UCSD-AML1 (cell line): ENCODE results near the gene KCNMA1.
A peak's percentile ranks its signal among the peaks of the same experiment; 100 is the strongest.
"Not testable (repeated sequence)": the region's sequence is repeated elsewhere in the genome, so short reads cannot be mapped to it uniquely, and the experiment has no call there.

ENCODE experiments used
- DNase-seq: peaks from one replicate; lab custom pipeline; 2025; ENCODE audit not compliant: unreplicated experiment; lab: John Stamatoyannopoulos, UW

KCNMA1 gene

DNA sequence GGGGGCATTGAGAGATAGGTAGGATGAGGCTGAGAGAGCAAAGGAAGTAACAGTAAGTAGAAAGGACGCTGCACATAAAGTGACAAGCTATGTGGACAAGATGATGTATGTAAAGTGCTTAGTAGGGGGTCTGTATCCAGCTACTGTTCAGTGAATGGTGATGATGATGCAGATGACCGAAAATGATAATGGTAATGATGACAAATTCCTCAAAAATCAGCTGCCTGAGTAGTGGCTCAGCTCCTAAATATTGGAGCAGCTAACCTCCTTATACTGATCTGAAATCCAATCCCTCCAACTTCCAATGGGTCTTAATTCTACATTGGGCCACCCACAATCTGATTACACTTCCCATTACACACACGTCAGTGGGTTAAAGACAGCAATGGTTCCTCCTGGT is 27.1 kb upstream of the KCNMA1 start:
- no peak for DNase-seq

GRCh38 chr10:77664008-77664407 is 26.4 kb upstream of the KCNMA1 start:
- no peak for DNase-seq

DNA sequence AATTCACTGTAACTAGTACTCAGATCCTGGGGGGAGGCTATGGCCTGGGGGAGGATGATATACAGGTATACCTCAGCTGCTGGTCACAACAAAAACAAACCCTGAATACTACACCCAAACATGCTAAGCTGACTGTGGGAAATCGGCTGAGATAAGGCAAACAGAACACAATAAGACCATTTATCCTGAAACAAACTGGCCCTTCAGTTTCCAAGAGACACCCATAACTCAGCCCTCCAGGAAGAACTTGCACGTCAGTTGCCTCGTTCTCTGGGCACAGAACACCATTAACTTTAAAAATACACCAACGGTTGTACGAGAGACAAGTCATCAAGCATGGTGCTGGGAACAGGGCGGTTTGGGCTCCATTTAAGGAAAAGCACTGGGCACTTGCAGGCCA is 24.1 kb upstream of the KCNMA1 start:
- no peak for DNase-seq

- DNase-seq = no peak
Observed at GRCh38 chr10:77661100-77661499, 23.5 kb upstream of the KCNMA1 start.

DNA sequence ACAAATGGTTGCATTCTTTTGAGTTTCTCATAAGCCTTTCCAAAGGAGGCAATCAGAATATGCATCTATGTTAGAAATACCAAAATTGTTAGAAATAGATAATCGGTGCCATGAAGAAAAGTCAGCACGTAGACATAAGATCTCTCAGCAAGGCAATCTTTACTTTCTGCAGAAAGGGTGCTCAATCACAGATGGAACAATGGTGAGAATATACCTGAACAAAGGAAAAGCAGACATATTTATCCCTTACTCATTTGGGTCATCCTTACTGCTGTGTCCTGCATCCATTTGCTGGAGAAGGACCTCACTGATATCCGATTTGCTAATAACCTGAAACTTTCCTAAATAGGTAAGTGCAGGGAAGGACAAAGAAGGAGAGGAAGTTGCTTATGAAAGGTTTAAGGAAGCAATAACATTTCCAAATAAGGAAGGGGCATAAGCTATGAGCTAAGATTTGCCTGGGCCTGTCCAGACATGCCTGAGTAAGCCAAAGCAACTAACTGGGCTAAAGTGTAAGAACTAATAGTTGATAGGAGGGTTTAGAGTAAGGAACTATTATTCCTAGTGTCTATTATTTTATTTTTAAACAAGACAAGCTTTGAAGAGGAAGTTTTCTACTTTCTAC is 21.6 kb upstream of the KCNMA1 start:
- DNase-seq = not testable (repeated sequence)

GRCh38 chr10:77653210-77653609 is 15.6 kb upstream of the KCNMA1 start:
- DNase-seq = no peak

- no peak for DNase-seq
Observed at GRCh38 chr10:77649333-77650331, 12.0 kb upstream of the KCNMA1 start.

DNA sequence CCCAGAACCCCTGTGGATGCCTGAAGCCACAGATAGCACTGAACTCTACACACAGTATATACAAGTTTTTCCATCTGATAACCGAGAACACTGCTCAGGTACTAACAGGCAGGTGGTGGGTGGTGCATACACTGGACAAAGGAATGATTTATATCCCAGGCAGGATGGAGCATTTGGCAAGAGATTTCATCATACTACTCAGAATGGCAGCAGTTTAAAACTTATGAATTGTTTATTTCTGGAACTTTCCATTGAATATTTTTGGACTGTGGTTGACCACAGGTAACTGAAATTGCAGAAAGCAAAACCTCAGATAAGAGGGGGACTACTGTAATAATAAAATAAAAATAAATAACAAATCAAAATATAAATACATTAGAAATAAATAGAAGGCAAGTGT is 10.9 kb upstream of the KCNMA1 start:
- no peak for DNase-seq

GRCh38 chr10:77647543-77648293 is 10.1 kb upstream of the KCNMA1 start:
- DNase-seq = no peak

GRCh38 chr10:77644557-77645243 is 7.1 kb upstream of the KCNMA1 start:
- DNase-seq = no peak

DNA sequence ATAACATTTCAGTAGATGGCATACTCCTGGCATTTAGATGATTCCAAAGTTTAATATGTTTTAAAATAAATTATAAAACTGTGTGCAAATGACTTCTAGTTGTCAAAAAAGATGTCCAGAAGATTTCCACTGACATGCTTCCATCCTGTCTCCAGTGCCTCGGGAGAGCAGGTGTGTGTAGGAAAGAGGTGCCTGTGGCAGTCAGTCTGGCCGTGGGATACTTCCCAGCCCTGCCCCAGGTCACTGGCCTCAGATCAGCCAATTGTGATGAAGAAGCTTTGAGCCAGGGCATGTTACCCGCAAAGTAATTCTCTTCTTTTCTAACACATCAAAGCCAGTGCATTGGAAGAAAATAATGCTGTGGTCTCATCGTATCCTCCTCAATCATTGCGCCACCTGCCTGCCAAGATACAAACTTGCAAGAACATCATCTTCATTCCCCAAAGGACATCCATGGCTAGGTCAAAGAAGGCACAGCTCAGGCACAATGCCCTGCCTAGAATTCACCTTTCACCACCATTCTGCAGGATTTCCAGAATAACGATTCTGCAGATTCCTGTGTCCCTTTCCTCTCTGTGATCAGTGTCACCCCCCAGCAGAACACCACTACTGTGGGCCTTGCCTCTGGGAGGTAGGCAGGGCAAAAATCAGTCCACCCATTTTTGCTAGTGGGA is 6.3 kb upstream of the KCNMA1 start:
- peak; percentile 20 for DNase-seq

GRCh38 chr10:77641788-77642397 is 4.3 kb upstream of the KCNMA1 start:
- DNase-seq = no peak

GRCh38 chr10:77641344-77641743 is 3.7 kb upstream of the KCNMA1 start:
- DNase-seq = no peak

DNA sequence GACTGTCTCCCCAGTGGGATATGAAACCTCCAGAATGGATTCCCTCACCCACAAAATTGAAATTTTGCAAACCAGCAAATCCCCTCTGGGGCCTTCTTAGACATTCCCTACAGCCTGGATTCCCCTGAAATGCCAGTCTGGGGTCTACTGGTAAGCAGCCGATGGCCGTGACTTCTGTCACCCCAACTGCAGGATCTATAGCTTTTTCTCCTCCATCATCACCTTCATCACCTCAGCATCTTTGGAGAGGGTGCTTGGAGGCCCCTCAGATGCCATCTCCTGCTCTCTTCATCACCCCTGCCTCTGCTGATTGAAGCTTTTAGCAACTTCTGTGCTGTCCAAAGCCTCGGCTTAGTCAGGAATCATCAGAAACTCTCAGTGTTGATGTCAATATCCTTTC is 2.6 kb upstream of the KCNMA1 start:
- DNase-seq = no peak

GRCh38 chr10:77639756-77640155 is 2.1 kb upstream of the KCNMA1 start:
- DNase-seq = no peak

- no peak for DNase-seq
Observed at GRCh38 chr10:77638321-77639101, 903 bp upstream of the KCNMA1 start.

- DNase-seq = no peak
Observed at GRCh38 chr10:77636967-77637531, 559 bp downstream of the KCNMA1 start.

DNA sequence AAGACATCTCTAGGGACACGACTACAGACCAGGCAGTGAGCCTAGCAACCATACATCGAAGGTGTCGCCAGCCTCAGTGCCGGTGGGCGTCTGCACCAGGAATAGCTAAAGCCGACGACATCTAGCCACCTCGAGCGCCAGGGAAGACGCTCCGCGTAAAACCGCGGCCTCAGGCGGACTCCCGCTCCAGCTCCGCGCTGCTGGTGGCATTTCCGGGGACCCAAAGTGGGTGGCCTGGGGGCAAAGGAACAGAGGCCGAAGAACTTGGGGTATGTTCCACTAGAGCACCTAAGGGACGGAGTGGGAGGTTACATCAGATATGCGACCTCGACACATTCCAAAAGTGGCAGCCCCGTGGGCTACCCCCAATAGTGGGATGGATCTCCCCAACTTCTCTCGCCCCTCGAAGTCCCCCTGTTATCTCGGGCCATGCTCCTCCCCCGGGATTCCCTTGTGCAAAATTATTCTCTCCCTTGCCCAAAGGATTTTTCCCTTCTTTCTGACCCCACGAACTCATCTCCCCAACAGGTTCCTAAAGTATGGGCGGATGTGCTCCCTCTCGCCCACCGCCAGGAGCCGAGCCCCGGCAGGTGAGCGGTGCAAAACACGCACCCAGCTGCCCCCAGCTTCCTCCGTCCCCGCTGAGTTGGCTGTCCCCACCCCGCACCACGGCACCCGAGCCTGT is 1.2 kb downstream of the KCNMA1 start:
- no peak for DNase-seq
